Measurements from ENCODE around the gene TOMM5. TPM values are rescaled to one million over a fixed set of nuclear protein-coding genes. Genes with fewer than 3 reads are reported as not detected.

The TOMM5 gene
- polyA plus RNA-seq, 1 donor from 2014 or later = 262 TPM

DNA sequence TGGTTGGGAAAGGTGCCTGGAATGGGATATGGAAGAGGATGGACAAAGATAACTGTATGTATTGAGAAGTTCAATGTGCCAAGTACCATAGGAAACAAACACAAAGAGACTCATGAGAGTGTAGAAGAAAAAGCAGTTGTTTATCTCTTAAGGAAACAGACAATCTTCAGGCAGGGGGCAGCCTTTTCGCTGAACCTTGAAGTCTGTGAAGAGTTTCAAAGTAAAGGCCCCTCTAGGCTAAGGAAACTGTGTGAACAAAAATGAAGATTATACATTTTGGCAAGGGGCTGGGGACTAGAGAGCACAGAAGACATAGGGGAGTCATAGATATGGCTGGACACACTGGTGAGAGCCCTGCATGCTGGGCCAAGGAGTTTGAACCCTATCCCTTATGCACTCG is 30.9 kb upstream of the TOMM5 start:
- Histone ChIP-seq H3K27ac (ENCODE audit: low read length) (no peak overlapping the region), H3K9ac (ENCODE audit: low read length) (no peak overlapping the region), H3K4me3 (ENCODE audit: low read length) (no peak overlapping the region), H3K79me2 (replicated peaks; ENCODE audit: insufficient read depth, low read length) (no peaks in the 10 kb centered on the region), H3K4me2 (ENCODE audit: low read length) (no peak overlapping the region), H2AFZ (ENCODE audit: low read depth, low read length) (no peak overlapping the region), H3K36me3 (ENCODE audit: insufficient read depth, low read length) (no peaks in the 10 kb centered on the region), H3K9me3 (ENCODE audit: low read length) (no peaks in the 10 kb centered on the region), H3K9me2 (ENCODE audit: insufficient read depth, low read length) (no peaks in the 10 kb centered on the region), H3F3A (ENCODE audit: insufficient read depth, low read length, poor library complexity, severe bottlenecking) (no peaks in the 10 kb centered on the region), H4K20me1 (ENCODE audit: insufficient read depth) (no peaks in the 10 kb centered on the region), H3K27me3 (ENCODE audit: insufficient read depth, low read depth, low read length) (no peaks in the 10 kb centered on the region)
- TF ChIP-seq SMC3 (conservative IDR thresholded peaks at IDR 0.05; ENCODE audit: poor library complexity) (no peak), TAF1 (IDR thresholded peaks at IDR 0.05; ENCODE audit: low read depth) (no peak), RAD21 (conservative IDR thresholded peaks at IDR 0.05) (no peak), POLR2AphosphoS5 (IDR thresholded peaks at IDR 0.05) (no peak), EZH2 (IDR thresholded peaks at IDR 0.05; ENCODE audit: borderline replicate concordance, insufficient read depth, low read length, poor library complexity, severe bottlenecking) (no peak), MXI1 (conservative IDR thresholded peaks at IDR 0.05; ENCODE audit: poor library complexity, severe bottlenecking) (no peak), EP300 (conservative IDR thresholded peaks at IDR 0.05; ENCODE audit: poor library complexity, severe bottlenecking) (no peak)
- TF ChIP-seq, protein P1, sequence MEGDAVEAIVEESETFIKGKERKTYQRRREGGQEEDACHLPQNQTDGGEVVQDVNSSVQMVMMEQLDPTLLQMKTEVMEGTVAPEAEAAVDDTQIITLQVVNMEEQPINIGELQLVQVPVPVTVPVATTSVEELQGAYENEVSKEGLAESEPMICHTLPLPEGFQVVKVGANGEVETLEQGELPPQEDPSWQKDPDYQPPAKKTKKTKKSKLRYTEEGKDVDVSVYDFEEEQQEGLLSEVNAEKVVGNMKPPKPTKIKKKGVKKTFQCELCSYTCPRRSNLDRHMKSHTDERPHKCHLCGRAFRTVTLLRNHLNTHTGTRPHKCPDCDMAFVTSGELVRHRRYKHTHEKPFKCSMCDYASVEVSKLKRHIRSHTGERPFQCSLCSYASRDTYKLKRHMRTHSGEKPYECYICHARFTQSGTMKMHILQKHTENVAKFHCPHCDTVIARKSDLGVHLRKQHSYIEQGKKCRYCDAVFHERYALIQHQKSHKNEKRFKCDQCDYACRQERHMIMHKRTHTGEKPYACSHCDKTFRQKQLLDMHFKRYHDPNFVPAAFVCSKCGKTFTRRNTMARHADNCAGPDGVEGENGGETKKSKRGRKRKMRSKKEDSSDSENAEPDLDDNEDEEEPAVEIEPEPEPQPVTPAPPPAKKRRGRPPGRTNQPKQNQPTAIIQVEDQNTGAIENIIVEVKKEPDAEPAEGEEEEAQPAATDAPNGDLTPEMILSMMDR (IDR thresholded peaks at IDR 0.05; ENCODE audit: poor library complexity, severe bottlenecking) = no peak
- TF ChIP-seq, protein P2, sequence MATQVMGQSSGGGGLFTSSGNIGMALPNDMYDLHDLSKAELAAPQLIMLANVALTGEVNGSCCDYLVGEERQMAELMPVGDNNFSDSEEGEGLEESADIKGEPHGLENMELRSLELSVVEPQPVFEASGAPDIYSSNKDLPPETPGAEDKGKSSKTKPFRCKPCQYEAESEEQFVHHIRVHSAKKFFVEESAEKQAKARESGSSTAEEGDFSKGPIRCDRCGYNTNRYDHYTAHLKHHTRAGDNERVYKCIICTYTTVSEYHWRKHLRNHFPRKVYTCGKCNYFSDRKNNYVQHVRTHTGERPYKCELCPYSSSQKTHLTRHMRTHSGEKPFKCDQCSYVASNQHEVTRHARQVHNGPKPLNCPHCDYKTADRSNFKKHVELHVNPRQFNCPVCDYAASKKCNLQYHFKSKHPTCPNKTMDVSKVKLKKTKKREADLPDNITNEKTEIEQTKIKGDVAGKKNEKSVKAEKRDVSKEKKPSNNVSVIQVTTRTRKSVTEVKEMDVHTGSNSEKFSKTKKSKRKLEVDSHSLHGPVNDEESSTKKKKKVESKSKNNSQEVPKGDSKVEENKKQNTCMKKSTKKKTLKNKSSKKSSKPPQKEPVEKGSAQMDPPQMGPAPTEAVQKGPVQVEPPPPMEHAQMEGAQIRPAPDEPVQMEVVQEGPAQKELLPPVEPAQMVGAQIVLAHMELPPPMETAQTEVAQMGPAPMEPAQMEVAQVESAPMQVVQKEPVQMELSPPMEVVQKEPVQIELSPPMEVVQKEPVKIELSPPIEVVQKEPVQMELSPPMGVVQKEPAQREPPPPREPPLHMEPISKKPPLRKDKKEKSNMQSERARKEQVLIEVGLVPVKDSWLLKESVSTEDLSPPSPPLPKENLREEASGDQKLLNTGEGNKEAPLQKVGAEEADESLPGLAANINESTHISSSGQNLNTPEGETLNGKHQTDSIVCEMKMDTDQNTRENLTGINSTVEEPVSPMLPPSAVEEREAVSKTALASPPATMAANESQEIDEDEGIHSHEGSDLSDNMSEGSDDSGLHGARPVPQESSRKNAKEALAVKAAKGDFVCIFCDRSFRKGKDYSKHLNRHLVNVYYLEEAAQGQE (IDR thresholded peaks at IDR 0.05; ENCODE audit: borderline replicate concordance) = no peak

DNA sequence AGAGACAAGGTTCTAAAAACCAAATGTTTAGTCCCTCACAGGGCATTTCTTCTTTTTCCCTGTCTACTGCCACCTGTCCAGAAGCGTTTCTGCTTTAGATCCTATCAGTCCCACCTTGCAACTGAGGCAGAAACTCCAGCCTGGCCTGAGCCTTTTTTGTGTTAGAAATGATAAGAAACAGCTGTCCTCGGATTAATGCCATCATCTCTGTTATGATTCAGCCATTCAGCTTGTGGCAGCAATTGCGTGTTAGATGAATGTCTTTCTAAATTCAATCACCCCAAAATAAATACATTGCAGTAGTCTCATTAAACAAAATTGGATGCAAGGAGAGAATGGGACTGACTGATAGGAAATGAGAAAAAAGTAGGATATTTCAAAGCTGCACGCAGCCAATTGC is 30.1 kb upstream of the TOMM5 start:
- Histone ChIP-seq H3K79me2 (replicated peaks; ENCODE audit: insufficient read depth, low read length) (no peaks in the 10 kb centered on the region), H3K27ac (ENCODE audit: low read length) (no peak overlapping the region), H4K20me1 (ENCODE audit: insufficient read depth) (no peaks in the 10 kb centered on the region), H3K9me3 (ENCODE audit: low read length) (no peaks in the 10 kb centered on the region), H2AFZ (ENCODE audit: low read depth, low read length) (no peak overlapping the region), H3F3A (ENCODE audit: insufficient read depth, low read length, poor library complexity, severe bottlenecking) (no peaks in the 10 kb centered on the region), H3K27me3 (ENCODE audit: insufficient read depth, low read depth, low read length) (no peaks in the 10 kb centered on the region), H3K9me2 (ENCODE audit: insufficient read depth, low read length) (no peaks in the 10 kb centered on the region), H3K4me2 (ENCODE audit: low read length) (no peak overlapping the region), H3K36me3 (ENCODE audit: insufficient read depth, low read length) (no peaks in the 10 kb centered on the region), H3K9ac (ENCODE audit: low read length) (no peak overlapping the region), H3K4me3 (ENCODE audit: low read length) (no peak overlapping the region)
- TF ChIP-seq EZH2 (IDR thresholded peaks at IDR 0.05; ENCODE audit: borderline replicate concordance, insufficient read depth, low read length, poor library complexity, severe bottlenecking) = no peak
- no peak for TF ChIP-seq TAF1 (IDR thresholded peaks at IDR 0.05; ENCODE audit: low read depth)
- TF ChIP-seq, protein P1 (IDR thresholded peaks at IDR 0.05; ENCODE audit: poor library complexity, severe bottlenecking) = no peak
- no peak for TF ChIP-seq RAD21 (conservative IDR thresholded peaks at IDR 0.05)
- TF ChIP-seq POLR2AphosphoS5 (IDR thresholded peaks at IDR 0.05) = no peak
- TF ChIP-seq SMC3 (conservative IDR thresholded peaks at IDR 0.05; ENCODE audit: poor library complexity) = no peak
- TF ChIP-seq, protein P2 (IDR thresholded peaks at IDR 0.05; ENCODE audit: borderline replicate concordance) = no peak
- TF ChIP-seq EP300 (conservative IDR thresholded peaks at IDR 0.05; ENCODE audit: poor library complexity, severe bottlenecking) = no peak
- TF ChIP-seq MXI1 (conservative IDR thresholded peaks at IDR 0.05; ENCODE audit: poor library complexity, severe bottlenecking) = no peak

Measured in neural cell (in vitro differentiated cells).